ENCODE results near the gene ENAH.
"Not testable (repeated sequence)": the region's sequence is repeated elsewhere in the genome, so short reads cannot be mapped to it uniquely, and the experiment has no call there.

ENAH gene

GRCh38 chr1:225651376-225651871 lies 1.5 kb downstream of the ENAH start:
- ATAC-seq (replicated peaks) (no peak), DNase-seq (no peak)
- peaks cover 8 to 13% of the 10 kb centered on the region in 2 donors for H3K4me1 Mint-ChIP-seq (ENCODE audit: low read depth in 2 of 2)
- H3K36me3 Mint-ChIP-seq (ENCODE audit: insufficient read depth), result no peaks in the 10 kb centered on the region
- H3K27me3 Mint-ChIP-seq, result peaks cover 41 to 45% of the 10 kb centered on the region in 2 donors
- no peaks in the 10 kb centered on the region for H3K9me3 Mint-ChIP-seq
- H3K27ac Mint-ChIP-seq, result peak overlapping the region in 1 of 2 donors; percentile 75
- H3K4me3 Mint-ChIP-seq, result peak overlapping the region; percentile 86 to 92

- Mint-ChIP-seq H3K27me3 (peaks cover 41 to 55% of the 10 kb centered on the region in 2 donors), H3K36me3 (ENCODE audit: insufficient read depth) (no peaks in the 10 kb centered on the region), H3K9me3 (no peaks in the 10 kb centered on the region), H3K27ac (no peak overlapping the region), H3K4me3 (no peak overlapping the region), H3K4me1 (ENCODE audit: low read depth in 2 of 2) (peaks cover 8 to 13% of the 10 kb centered on the region in 2 donors)
- DNase-seq (no peak), ATAC-seq (replicated peaks) (no peak)
Measured at GRCh38 chr1:225650179-225650578, 2.7 kb downstream of the ENAH start.

- no peak for ATAC-seq (replicated peaks)
- Mint-ChIP-seq H3K4me3 (no peak overlapping the region), H3K4me1 (ENCODE audit: low read depth in 2 of 2) (no peaks in the 10 kb centered on the region), H3K9me3 (no peaks in the 10 kb centered on the region), H3K27ac (no peak overlapping the region), H3K27me3 (peaks cover 25 to 58% of the 10 kb centered on the region in 2 donors), H3K36me3 (ENCODE audit: insufficient read depth) (no peaks in the 10 kb centered on the region)
- DNase-seq, result no peak
Measured at GRCh38 chr1:225645194-225645895, 7.6 kb downstream of the ENAH start.

- no peaks in the 10 kb centered on the region for H3K36me3 Mint-ChIP-seq (ENCODE audit: insufficient read depth)
- no peaks in the 10 kb centered on the region for H3K4me1 Mint-ChIP-seq (ENCODE audit: low read depth in 2 of 2)
- no peaks in the 10 kb centered on the region for H3K9me3 Mint-ChIP-seq
- peaks cover 22 to 58% of the 10 kb centered on the region in 2 donors for H3K27me3 Mint-ChIP-seq
- ATAC-seq (replicated peaks), result no peak
- DNase-seq, result no peak
- H3K27ac Mint-ChIP-seq, result no peak overlapping the region
- no peak overlapping the region for H3K4me3 Mint-ChIP-seq
Measured at GRCh38 chr1:225644666-225645065, 8.3 kb downstream of the ENAH start.

GRCh38 chr1:225642177-225642576 lies 10.7 kb downstream of the ENAH start:
- Mint-ChIP-seq H3K27ac (no peak overlapping the region), H3K36me3 (ENCODE audit: insufficient read depth) (peaks cover 2% of the 10 kb centered on the region), H3K27me3 (peaks cover 6 to 42% of the 10 kb centered on the region in 2 donors), H3K9me3 (no peaks in the 10 kb centered on the region), H3K4me1 (ENCODE audit: low read depth in 2 of 2) (no peaks in the 10 kb centered on the region), H3K4me3 (no peak overlapping the region)
- DNase-seq, result no peak
- ATAC-seq (replicated peaks), result no peak

GRCh38 chr1:225638853-225639252 lies 14.1 kb downstream of the ENAH start:
- H3K36me3 Mint-ChIP-seq (ENCODE audit: insufficient read depth), result peaks cover 2% of the 10 kb centered on the region
- H3K9me3 Mint-ChIP-seq, result no peaks in the 10 kb centered on the region
- H3K4me1 Mint-ChIP-seq (ENCODE audit: low read depth in 2 of 2), result no peaks in the 10 kb centered on the region
- peaks cover 6 to 29% of the 10 kb centered on the region in 2 donors for H3K27me3 Mint-ChIP-seq
- no peak overlapping the region for H3K27ac Mint-ChIP-seq
- H3K4me3 Mint-ChIP-seq, result no peak overlapping the region
- no peak for ATAC-seq (replicated peaks)
- no peak for DNase-seq

GRCh38 chr1:225637651-225638199 lies 15.2 kb downstream of the ENAH start:
- ATAC-seq (replicated peaks) (no peak), DNase-seq (no peak)
- peaks cover 2% of the 10 kb centered on the region for H3K36me3 Mint-ChIP-seq (ENCODE audit: insufficient read depth)
- H3K27me3 Mint-ChIP-seq, result peaks cover 6 to 20% of the 10 kb centered on the region in 2 donors
- no peaks in the 10 kb centered on the region for H3K4me1 Mint-ChIP-seq (ENCODE audit: low read depth in 2 of 2)
- no peak overlapping the region for H3K27ac Mint-ChIP-seq
- H3K9me3 Mint-ChIP-seq, result no peaks in the 10 kb centered on the region
- no peak overlapping the region for H3K4me3 Mint-ChIP-seq

- peaks cover 6 to 12% of the 10 kb centered on the region in 2 donors for H3K27me3 Mint-ChIP-seq
- not testable (repeated sequence) for H3K4me3 Mint-ChIP-seq; H3K36me3 Mint-ChIP-seq (ENCODE audit: insufficient read depth); ATAC-seq (replicated peaks); H3K9me3 Mint-ChIP-seq; H3K4me1 Mint-ChIP-seq (ENCODE audit: low read depth in 2 of 2); H3K27ac Mint-ChIP-seq; DNase-seq
Measured at GRCh38 chr1:225636992-225637391, 15.9 kb downstream of the ENAH start.

- Mint-ChIP-seq H3K27ac (no peak overlapping the region), H3K36me3 (ENCODE audit: insufficient read depth) (peaks cover 2% of the 10 kb centered on the region), H3K9me3 (no peaks in the 10 kb centered on the region), H3K27me3 (peaks cover 6 to 10% of the 10 kb centered on the region in 2 donors), H3K4me1 (ENCODE audit: low read depth in 2 of 2) (no peaks in the 10 kb centered on the region), H3K4me3 (no peak overlapping the region)
- DNase-seq, result no peak
- ATAC-seq (replicated peaks), result no peak
Measured at GRCh38 chr1:225635649-225636048, 17.3 kb downstream of the ENAH start.

- H3K36me3 Mint-ChIP-seq (ENCODE audit: insufficient read depth); ATAC-seq (replicated peaks); DNase-seq; H3K9me3 Mint-ChIP-seq; H3K27ac Mint-ChIP-seq; H3K4me3 Mint-ChIP-seq; H3K4me1 Mint-ChIP-seq (ENCODE audit: low read depth in 2 of 2): not testable (repeated sequence)
- H3K27me3 Mint-ChIP-seq, result peaks cover 21 to 22% of the 10 kb centered on the region in 2 donors
Measured at GRCh38 chr1:225632836-225633235, 20.1 kb downstream of the ENAH start.

GRCh38 chr1:225631021-225631663 lies 21.8 kb downstream of the ENAH start:
- Mint-ChIP-seq H3K4me3 (no peak overlapping the region), H3K9me3 (no peaks in the 10 kb centered on the region), H3K27me3 (peaks cover 36% of the 10 kb centered on the region in 2 donors), H3K27ac (no peak overlapping the region), H3K36me3 (ENCODE audit: insufficient read depth) (no peaks in the 10 kb centered on the region), H3K4me1 (ENCODE audit: low read depth in 2 of 2) (no peaks in the 10 kb centered on the region)
- ATAC-seq (replicated peaks), result no peak
- DNase-seq, result no peak

GRCh38 chr1:225629483-225629882 lies 23.4 kb downstream of the ENAH start:
- H3K27ac Mint-ChIP-seq, result no peak overlapping the region

GRCh38 chr1:225628794-225629193 lies 24.1 kb downstream of the ENAH start:
- H3K27ac Mint-ChIP-seq, DNase-seq: not testable (repeated sequence)

More at GRCh38 chr1:225629483-225629882, 23.4 kb downstream of the ENAH start:
- Mint-ChIP-seq H3K4me3 (no peak overlapping the region), H3K9me3 (no peaks in the 10 kb centered on the region), H3K36me3 (ENCODE audit: insufficient read depth) (no peaks in the 10 kb centered on the region), H3K4me1 (ENCODE audit: low read depth in 2 of 2) (no peaks in the 10 kb centered on the region), H3K27me3 (peaks cover 49 to 51% of the 10 kb centered on the region in 2 donors)
- no peak for ATAC-seq (replicated peaks)
- DNase-seq, result no peak

More at GRCh38 chr1:225628794-225629193, 24.1 kb downstream of the ENAH start:
- not testable (repeated sequence) for H3K4me1 Mint-ChIP-seq (ENCODE audit: low read depth in 2 of 2); H3K36me3 Mint-ChIP-seq (ENCODE audit: insufficient read depth); ATAC-seq (replicated peaks); H3K9me3 Mint-ChIP-seq; H3K4me3 Mint-ChIP-seq
- H3K27me3 Mint-ChIP-seq, result peaks cover 52 to 58% of the 10 kb centered on the region in 2 donors

All from effector memory CD8-positive, alpha-beta T cell (primary cell).